HepG2 (cell line): ENCODE results near the gene P2RX6. TPM values are rescaled to one million over a fixed set of nuclear protein-coding genes. Genes with fewer than 3 reads are reported as not detected.

Source experiments
- AGO2 ChIP-seq: fragments of 200-400 bp; formaldehyde crosslinking; optimal IDR thresholded peaks from 2 replicates; pipeline ENCODE3; 2017; ENCODE audit warnings: mild to moderate bottlenecking, low read depth, low read length, moderate library complexity
- CEBPG ChIP-seq: IDR thresholded peaks from 2 replicates; pipeline ENCODE4 v1.6.1; 2016
- ETV5 ChIP-seq: IDR thresholded peaks from 2 replicates; pipeline ENCODE4 v1.6.1; 2018; ENCODE audit warnings: missing biosample characterization, missing genetic modification reagents, inconsistent platforms, borderline replicate concordance
- FOSL2 ChIP-seq: sonication (generic); formaldehyde crosslinking; IDR thresholded peaks from 2 replicates; pipeline ENCODE4 v1.4.0; 2020; ENCODE audit warnings: missing genetic modification reagents
- HIVEP1 ChIP-seq: sonication (generic); formaldehyde crosslinking; IDR thresholded peaks from 2 replicates; pipeline ENCODE4 v1.4.0; 2020; ENCODE audit warnings: mild to moderate bottlenecking, missing genetic modification reagents
- HNRNPL ChIP-seq: fragments of 200-400 bp; formaldehyde crosslinking; IDR thresholded peaks from 2 replicates; pipeline ENCODE4 v1.6.1; 2017; ENCODE audit warnings: mild to moderate bottlenecking, low read depth, low read length
- MAFG ChIP-seq: sonication (generic); formaldehyde crosslinking; IDR thresholded peaks from 2 replicates; pipeline ENCODE4 v1.5.1; 2020; ENCODE audit warnings: mild to moderate bottlenecking, missing genetic modification reagents
- MTA3 ChIP-seq: sonication (generic); formaldehyde crosslinking; IDR thresholded peaks from 2 replicates; pipeline ENCODE4 v1.4.0; 2020; ENCODE audit warnings: missing genetic modification reagents
- NR2F6 ChIP-seq, 2 experiments: IDR thresholded peaks; 2 replicates each; pipeline ENCODE4 v1.6.1; 2016; ENCODE audit warnings: antibody characterized with exemption in 1 of 2, mild to moderate bottlenecking in 1 of 2
- POLR2A ChIP-seq, 2 experiments: IDR thresholded peaks; 2 replicates each; pipeline ENCODE4 v1.6.1; 2011; ENCODE audit warnings: low read depth in 2 of 2, low read length in 2 of 2, mild to moderate bottlenecking in 1 of 2, moderate library complexity in 1 of 2; ENCODE audit not compliant: insufficient read depth in 1 of 2
- RBAK ChIP-seq: sonication (generic); formaldehyde crosslinking; IDR thresholded peaks from 2 replicates; pipeline ENCODE4 v1.5.1; 2020; ENCODE audit warnings: mild to moderate bottlenecking, missing genetic modification reagents
- RBFOX2 ChIP-seq: fragments of 200-400 bp; formaldehyde crosslinking; IDR thresholded peaks from 2 replicates; pipeline ENCODE4 v1.6.1; 2017; ENCODE audit warnings: low read depth, mild to moderate bottlenecking, low read length
- SALL2 ChIP-seq: sonication (generic); formaldehyde crosslinking; IDR thresholded peaks from 2 replicates; pipeline ENCODE4 v1.8.1; 2023; ENCODE audit warnings: mild to moderate bottlenecking, missing genetic modification reagents, inconsistent platforms
- SAP130 ChIP-seq: IDR thresholded peaks from 2 replicates; pipeline ENCODE4 v1.6.1; 2016; ENCODE audit warnings: low read depth
- ZFX ChIP-seq: sonication (generic); formaldehyde crosslinking; IDR thresholded peaks from 2 replicates; pipeline ENCODE4 v1.4.0; 2020; ENCODE audit warnings: mild to moderate bottlenecking, low read depth, missing genetic modification reagents, moderate library complexity
- ZFYVE20 ChIP-seq: sonication (generic); formaldehyde crosslinking; IDR thresholded peaks from 2 replicates; pipeline ENCODE4 v1.8.0; 2023; ENCODE audit warnings: low read depth, mild to moderate bottlenecking, moderate library complexity, missing genetic modification reagents, borderline replicate concordance
- ZMYM3 ChIP-seq: sonication (generic); formaldehyde crosslinking; IDR thresholded peaks from 2 replicates; pipeline ENCODE4 v1.5.1; 2020; ENCODE audit warnings: mild to moderate bottlenecking, missing genetic modification reagents
- ZNF251 ChIP-seq: sonication (generic); formaldehyde crosslinking; IDR thresholded peaks from 2 replicates; pipeline ENCODE4 v1.9.0; 2021; ENCODE audit warnings: mild to moderate bottlenecking, missing genetic modification reagents
- ZNF407 ChIP-seq: sonication (generic); formaldehyde crosslinking; IDR thresholded peaks from one replicate; pipeline ENCODE4 v1.5.1; 2020; ENCODE audit warnings: mild to moderate bottlenecking, missing genetic modification reagents; ENCODE audit errors: not compliant biosample characterization
- ZNF550 ChIP-seq: sonication (generic); formaldehyde crosslinking; IDR thresholded peaks from 2 replicates; pipeline ENCODE4 v1.4.0; 2020; ENCODE audit warnings: mild to moderate bottlenecking, missing genetic modification reagents, borderline replicate concordance
- ZNF850 ChIP-seq: sonication (generic); formaldehyde crosslinking; conservative IDR thresholded peaks from 2 replicates; pipeline ENCODE4 v1.9.0; 2021; ENCODE audit warnings: mild to moderate bottlenecking, missing genetic modification reagents
- polyA plus RNA-seq, 8 experiments: library from polyadenylated mRNA; depleted of rRNA in 3 of 8; stranded (reverse) in 7 of 8; unstranded in 1 of 8; fragments of >200 nt; fragmentation: Illumina TruSeq in 4 of 8; extraction: Trizol in 4 of 8; gene quantifications; 2 replicates each; pipeline versions ENCODE4 v1.2.1 to v1.2.3, GENCODE V29; 2011 to 2016; ENCODE audit warnings: low read depth in 4 of 8, missing spikeins in 1 of 8, mixed read lengths in 1 of 8; ENCODE audit not compliant: insufficient read depth in 1 of 8
- total RNA-seq, 5 experiments: library from RNA; depleted of rRNA; stranded (reverse); fragments of >200 nt; fragmentation: Illumina TruSeq; extraction: Trizol; gene quantifications; 2 replicates each; pipeline ENCODE4 v1.2.3, GENCODE V29; 2016; ENCODE audit warnings: low read depth in 1 of 5
- TF ChIP-seq, protein P1 (sequence below): sonication (generic); formaldehyde crosslinking; IDR thresholded peaks from 2 replicates; pipeline ENCODE4 v1.4.0; 2020; ENCODE audit warnings: missing genetic modification reagents

Gene P2RX6
- total and polyA plus RNA-seq, 2 of the 13 experiments (the other 11 are each of a cell fraction or from before 2014, with no cell fraction given) = 0.04 to 0.12 TPM

DNA sequence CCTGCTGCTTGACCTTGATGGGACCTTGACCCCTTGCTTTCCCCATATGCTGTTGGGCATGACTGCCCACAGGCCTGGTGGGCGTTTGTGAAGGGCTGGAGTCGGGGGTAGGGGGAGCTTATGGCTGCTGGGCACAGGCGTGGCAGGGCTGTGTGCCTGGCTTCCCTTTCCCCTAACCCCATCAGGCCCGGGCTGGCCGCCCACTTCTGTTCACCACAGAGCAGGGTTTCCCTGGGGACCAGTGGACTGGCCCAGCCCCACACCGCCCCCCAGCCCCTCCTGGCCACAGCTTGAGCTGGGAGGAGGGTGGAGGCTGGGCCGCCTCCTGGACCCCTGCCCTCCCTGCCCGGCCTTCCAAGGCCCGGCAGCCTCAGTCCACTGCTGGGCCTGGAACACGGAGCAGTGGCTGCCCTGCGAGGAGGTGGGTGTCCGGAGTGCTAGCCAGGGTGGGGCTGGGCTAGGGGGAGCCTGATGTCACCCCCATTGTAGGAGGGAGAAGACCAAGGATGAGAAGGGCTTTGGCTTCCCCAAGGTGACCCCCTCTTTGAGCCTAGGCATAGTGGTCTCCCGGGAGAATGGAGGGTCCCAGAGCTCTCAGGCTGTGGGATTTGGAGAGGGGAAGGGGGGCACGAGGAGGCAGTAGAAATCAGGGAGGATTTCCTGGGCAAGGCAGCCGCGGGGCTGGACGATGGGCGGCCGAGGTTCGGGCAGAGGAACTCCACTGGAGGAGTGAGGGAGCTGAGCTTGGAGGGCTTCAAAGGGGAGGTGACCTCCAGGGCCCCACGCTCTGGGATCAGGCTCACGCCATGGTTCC lies 47.9 kb upstream of the P2RX6 start, which contains the start of gene AIFM3 (continued):
- TF ChIP-seq ZNF407 (no peak), POLR2A (IDR thresholded peaks at IDR 0.05; ENCODE audit: insufficient read depth in 1 of 2, low read depth in 2 of 2, low read length in 2 of 2) (no peak), ZFYVE20 (CRISPR knock-in tag) (no peak), HNRNPL (peak; percentile 75), ZNF251 (CRISPR knock-in tag) (no peak), ZFX (CRISPR knock-in tag) (peak; percentile 27; the same call in 1 of the 2 replicates), SAP130 (CRISPR knock-in tag) (0 out of 2 replicates have a peak, but pooled peaks have one; percentile 3), ZMYM3 (CRISPR knock-in tag) (no peak), MTA3 (CRISPR knock-in tag) (no peak), AGO2 (no peak), MAFG (no peak), ZNF850 (CRISPR knock-in tag) (no peak), HIVEP1 (CRISPR knock-in tag) (no peak), FOSL2 (CRISPR knock-in tag) (no peak), ETV5 (CRISPR knock-in tag) (no peak), NR2F6 (IDR thresholded peaks at IDR 0.05) (peak; percentile 4; the same call in 1 of the 2 replicates), NR2F6 (CRISPR knock-in tag; IDR thresholded peaks at IDR 0.05) (no peak), SALL2 (CRISPR knock-in tag) (no peak), CEBPG (CRISPR knock-in tag) (no peak), RBFOX2 (0 out of 2 replicates have a peak, but pooled peaks have one; percentile 44), ZNF550 (CRISPR knock-in tag) (no peak), RBAK (CRISPR knock-in tag) (no peak)
- TF ChIP-seq, protein P1, sequence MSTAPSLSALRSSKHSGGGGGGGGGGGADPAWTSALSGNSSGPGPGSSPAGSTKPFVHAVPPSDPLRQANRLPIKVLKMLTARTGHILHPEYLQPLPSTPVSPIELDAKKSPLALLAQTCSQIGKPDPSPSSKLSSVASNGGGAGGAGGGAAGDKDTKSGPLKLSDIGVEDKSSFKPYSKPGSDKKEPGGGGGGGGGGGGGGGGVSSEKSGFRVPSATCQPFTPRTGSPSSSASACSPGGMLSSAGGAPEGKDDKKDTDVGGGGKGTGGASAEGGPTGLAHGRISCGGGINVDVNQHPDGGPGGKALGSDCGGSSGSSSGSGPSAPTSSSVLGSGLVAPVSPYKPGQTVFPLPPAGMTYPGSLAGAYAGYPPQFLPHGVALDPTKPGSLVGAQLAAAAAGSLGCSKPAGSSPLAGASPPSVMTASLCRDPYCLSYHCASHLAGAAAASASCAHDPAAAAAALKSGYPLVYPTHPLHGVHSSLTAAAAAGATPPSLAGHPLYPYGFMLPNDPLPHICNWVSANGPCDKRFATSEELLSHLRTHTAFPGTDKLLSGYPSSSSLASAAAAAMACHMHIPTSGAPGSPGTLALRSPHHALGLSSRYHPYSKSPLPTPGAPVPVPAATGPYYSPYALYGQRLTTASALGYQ = no peak
